SK-N-SH (cell line): ENCODE results near the gene PRRC2A. TPM values are rescaled to one million over a fixed set of nuclear protein-coding genes. Genes with fewer than 3 reads are reported as not detected.
A peak's percentile ranks its signal among the peaks of the same experiment; 100 is the strongest.

Source experiments
- CTCF ChIA-PET: fragments of 300-600, 350-600 bp; formaldehyde crosslinking; extraction: SDS; loops from one replicate; lab custom pipeline; 2021; lab: Yijun Ruan, JAX
- POLR2A ChIA-PET: fragments of 350-600 bp; sonication (Branson Sonifier 250); formaldehyde crosslinking; extraction: SDS; loops from one replicate; lab custom pipeline; 2020; ENCODE audit warnings: antibody characterized with exemption, inconsistent platforms; lab: Yijun Ruan, JAX
- DNase-seq: peaks from one replicate; pipeline ENCODE4 v3.0.0; 2012
- H2AFZ ChIP-seq: fragments of 200-600 bp; sonication (generic); 2 replicates; pipeline ENCODE4 v1.8.1; 2016; ENCODE audit warnings: antibody characterized with exemption, mild to moderate bottlenecking, low read depth
- H3F3A ChIP-seq: fragments of 200-600 bp; sonication (generic); replicated peaks from 2 replicates; pipeline ENCODE3; 2016; ENCODE audit warnings: antibody characterized with exemption, mild to moderate bottlenecking; ENCODE audit not compliant: insufficient read depth
- H3K27ac ChIP-seq, 2 experiments: fragments of 200-500 bp in 1 of 2; fragments of 200-600 bp in 1 of 2; sonication (Bioruptor generic) in 1 of 2; sonication (generic), shearing (Covaris generic) in 1 of 2; 2 replicates each; pipeline versions ENCODE4 v1.5.1 to v1.6.1; 2014 to 2016; ENCODE audit warnings: low read depth in 2 of 2, inconsistent platforms in 1 of 2, low read length in 1 of 2, mild to moderate bottlenecking in 1 of 2, mixed read lengths in 1 of 2
- H3K27me3 ChIP-seq: fragments of 200-600 bp; sonication (generic), shearing (Covaris generic); 2 replicates; pipeline ENCODE4 v1.6.1; 2016; ENCODE audit warnings: mixed run types; ENCODE audit not compliant: insufficient read depth
- H3K36me3 ChIP-seq, 2 experiments: fragments of 200-500 bp in 1 of 2; fragments of 200-600 bp in 1 of 2; sonication (Bioruptor generic) in 1 of 2; sonication (generic) in 1 of 2; replicated peaks in 1 of 2; 2 replicates each; pipeline versions ENCODE3 to v1.5.1; 2014 to 2016; ENCODE audit warnings: low read length in 1 of 2, mild to moderate bottlenecking in 1 of 2; ENCODE audit not compliant: insufficient read depth in 2 of 2, control insufficient read depth in 1 of 2
- H3K4me1 ChIP-seq, 2 experiments: fragments of 200-500 bp in 1 of 2; fragments of 200-600 bp in 1 of 2; sonication (Bioruptor generic) in 1 of 2; sonication (generic), shearing (Covaris generic) in 1 of 2; 2 replicates each; pipeline versions ENCODE4 v1.5.1 to v1.6.1; 2014 to 2016; ENCODE audit warnings: low read depth in 1 of 2, low read length in 1 of 2, mixed run types in 1 of 2; ENCODE audit not compliant: insufficient read depth in 2 of 2, control insufficient read depth in 1 of 2
- H3K4me2 ChIP-seq: fragments of 200-600 bp; sonication (generic), shearing (Covaris generic); 2 replicates; pipeline ENCODE4 v1.6.1; 2017; ENCODE audit warnings: mixed run types
- H3K4me3 ChIP-seq, 2 experiments: fragments of 200-500 bp in 1 of 2; fragments of 200-600 bp in 1 of 2; sonication (Bioruptor generic) in 1 of 2; sonication (generic), shearing (Covaris generic) in 1 of 2; 2 replicates each; pipeline versions ENCODE4 v1.5.1 to v1.8.1; 2014 to 2016; ENCODE audit warnings: low read depth in 2 of 2, inconsistent platforms in 1 of 2, low read length in 1 of 2, mild to moderate bottlenecking in 1 of 2, mixed read lengths in 1 of 2, moderate library complexity in 1 of 2
- H3K79me2 ChIP-seq: fragments of 200-600 bp; sonication (generic); 2 replicates; pipeline ENCODE4 v1.8.1; 2017; ENCODE audit warnings: mild to moderate bottlenecking; ENCODE audit not compliant: insufficient read depth
- H3K9ac ChIP-seq: fragments of 200-600 bp; sonication (generic); 2 replicates; pipeline ENCODE4 v1.6.1; 2017; ENCODE audit warnings: mixed run types
- H3K9me2 ChIP-seq: fragments of 200-600 bp; sonication (generic); 2 replicates; pipeline ENCODE4 v1.6.1; 2017; ENCODE audit warnings: mixed run types
- H3K9me3 ChIP-seq: fragments of 200-600 bp; sonication (generic); 2 replicates; pipeline ENCODE4 v1.6.1; 2017; ENCODE audit warnings: mixed run types, mild to moderate bottlenecking, moderate library complexity
- H4K20me1 ChIP-seq: fragments of 200-600 bp; sonication (generic); 2 replicates; pipeline ENCODE4 v1.6.1; 2017; ENCODE audit warnings: mild to moderate bottlenecking, mixed run types; ENCODE audit not compliant: insufficient read depth
- CHD2 ChIP-seq: fragments of 150-350 bp; IDR thresholded peaks from 2 replicates; pipeline ENCODE4 v1.6.1; 2018; ENCODE audit warnings: low read length; ENCODE audit not compliant: partially characterized antibody
- EP300 ChIP-seq, 2 experiments: IDR thresholded peaks; 2 replicates each; pipeline versions ENCODE4 v1.4.0 to v1.6.1; 2012; ENCODE audit warnings: borderline replicate concordance in 1 of 2, low read depth in 1 of 2, low read length in 1 of 2
- FOSL2 ChIP-seq: IDR thresholded peaks from 2 replicates; pipeline ENCODE4 v1.4.0; 2012; ENCODE audit warnings: low read depth, mild to moderate bottlenecking, moderate library complexity, borderline replicate concordance
- MXI1 ChIP-seq: IDR thresholded peaks from 2 replicates; pipeline ENCODE4 v1.6.1; 2012; ENCODE audit warnings: mild to moderate bottlenecking, low read depth, low read length, improper control_type of control experiment
- POLR2AphosphoS5 ChIP-seq: IDR thresholded peaks from 2 replicates; pipeline ENCODE4 v1.6.1; 2012; ENCODE audit warnings: low read depth, low read length
- RFX5 ChIP-seq: IDR thresholded peaks from 2 replicates; pipeline ENCODE4 v1.6.1; 2012; ENCODE audit warnings: mild to moderate bottlenecking, improper control_type of control experiment, low read length
- RXRA ChIP-seq: IDR thresholded peaks from 2 replicates; pipeline ENCODE4 v1.4.0; 2012; ENCODE audit warnings: low read depth, mild to moderate bottlenecking, borderline replicate concordance
- TCF12 ChIP-seq: IDR thresholded peaks from 2 replicates; pipeline ENCODE4 v1.4.0; 2012
- WGBS: methylation state at CpG from one replicate; pipeline ENCODE4 v1.1.6; 2017; ENCODE audit warnings: low lambda C conversion rate; 5-methylcytosine and 5-hydroxymethylcytosine counted together
- polyA plus RNA-seq, 3 experiments: library from polyadenylated mRNA; depleted of rRNA; stranded (reverse); fragments of >200 nt; gene quantifications; 2 replicates each; pipeline ENCODE4 v1.2.3, GENCODE V29; 2012
- TF ChIP-seq, protein P1 (sequence below): IDR thresholded peaks from 2 replicates; pipeline ENCODE4; 2012

PRRC2A gene
- polyA plus RNA-seq, 1 of the 3 experiments (the other 2 are of a cell fraction) = 76.1 TPM

DNA sequence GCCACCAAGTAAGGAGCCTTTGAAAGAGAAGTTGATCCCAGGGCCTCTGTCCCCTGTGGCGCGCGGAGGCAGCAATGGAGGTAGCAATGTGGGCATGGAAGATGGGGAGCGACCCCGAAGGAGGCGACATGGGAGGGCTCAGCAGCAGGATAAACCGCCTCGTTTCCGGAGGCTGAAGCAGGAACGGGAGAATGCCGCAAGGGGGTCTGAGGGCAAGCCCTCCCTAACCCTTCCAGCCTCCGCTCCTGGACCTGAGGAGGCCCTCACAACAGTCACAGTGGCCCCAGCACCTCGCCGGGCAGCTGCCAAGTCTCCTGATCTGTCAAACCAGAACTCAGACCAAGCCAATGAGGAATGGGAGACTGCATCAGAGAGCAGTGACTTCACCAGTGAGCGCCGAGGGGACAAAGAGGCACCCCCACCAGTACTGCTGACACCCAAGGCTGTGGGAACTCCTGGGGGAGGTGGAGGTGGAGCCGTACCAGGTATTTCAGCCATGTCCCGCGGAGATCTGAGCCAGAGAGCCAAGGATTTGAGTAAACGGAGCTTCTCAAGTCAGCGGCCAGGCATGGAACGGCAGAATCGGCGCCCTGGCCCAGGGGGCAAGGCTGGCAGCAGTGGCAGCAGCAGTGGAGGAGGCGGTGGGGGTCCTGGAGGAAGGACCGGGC lies 11.9 kb downstream of the PRRC2A start:
- CTCF ChIA-PET = interaction anchor here (1.4 kb wide), 1 partner anchor 11 kb away, joined by 4 read pairs; no protein-coding TSS in a partner anchor
- WGBS = 93% methylated on average over 26 of the region's 26 CpGs

DNA sequence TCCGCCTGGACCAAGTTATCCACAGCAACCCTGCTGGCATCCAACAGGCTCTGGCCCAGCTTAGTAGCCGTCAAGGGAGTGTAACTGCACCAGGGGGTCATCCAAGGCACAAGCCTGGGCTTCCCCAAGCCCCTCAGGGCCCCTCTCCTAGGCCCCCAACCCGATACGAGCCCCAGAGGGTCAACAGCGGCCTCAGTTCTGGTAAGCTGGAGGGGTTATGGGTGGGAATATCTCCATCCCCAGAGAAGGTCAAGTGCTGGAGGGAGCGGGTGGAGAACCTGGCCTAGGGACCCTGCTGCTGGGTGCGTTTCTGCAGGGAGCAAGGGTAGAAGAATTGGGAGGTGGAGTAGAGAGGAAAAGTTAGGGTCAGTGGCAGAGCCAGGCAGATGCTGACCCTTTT lies 12.9 kb downstream of the PRRC2A start:
- no peaks in the 10 kb centered on the region for H3K9me3 ChIP-seq
- DNase-seq = peak; percentile 18
- POLR2A ChIA-PET = interaction anchor here (1.0 to 1.3 kb wide), 4 partner anchors 10 to 27 kb away, joined by 3 to 11 read pairs (median 4); partner anchors contain the start of gene C6orf47
- peaks cover 43% of the 10 kb centered on the region for H3F3A ChIP-seq
- CTCF ChIA-PET = interaction anchor here (0.6 to 1.4 kb wide), 3 partner anchors 10 to 416 kb away, joined by 3 to 4 read pairs (median 4); no protein-coding TSS in a partner anchor
- H3K79me2 ChIP-seq = peaks cover 19% of the 10 kb centered on the region; the same call in 1 of the 2 replicates
- H3K36me3 ChIP-seq = peaks cover 44 to 96% of the 10 kb centered on the region in 2 experiments
- H2AFZ ChIP-seq = no peak overlapping the region
- 98% methylated on average over 5 of the region's 7 CpGs for WGBS
- no peaks in the 10 kb centered on the region for H3K27me3 ChIP-seq
- no peaks in the 10 kb centered on the region for H3K9me2 ChIP-seq
- peaks cover 19% of the 10 kb centered on the region; the same call in 1 of the 2 replicates for H4K20me1 ChIP-seq
- H3K27ac ChIP-seq = no peak overlapping the region; a peak in 1 of 4 replicates
- no peak overlapping the region for H3K4me2 ChIP-seq
- no peaks in the 10 kb centered on the region; a peak in 1 of 4 replicates for H3K4me1 ChIP-seq
- H3K4me3 ChIP-seq = no peak overlapping the region
- H3K9ac ChIP-seq = no peak overlapping the region
- TF ChIP-seq, protein P1, sequence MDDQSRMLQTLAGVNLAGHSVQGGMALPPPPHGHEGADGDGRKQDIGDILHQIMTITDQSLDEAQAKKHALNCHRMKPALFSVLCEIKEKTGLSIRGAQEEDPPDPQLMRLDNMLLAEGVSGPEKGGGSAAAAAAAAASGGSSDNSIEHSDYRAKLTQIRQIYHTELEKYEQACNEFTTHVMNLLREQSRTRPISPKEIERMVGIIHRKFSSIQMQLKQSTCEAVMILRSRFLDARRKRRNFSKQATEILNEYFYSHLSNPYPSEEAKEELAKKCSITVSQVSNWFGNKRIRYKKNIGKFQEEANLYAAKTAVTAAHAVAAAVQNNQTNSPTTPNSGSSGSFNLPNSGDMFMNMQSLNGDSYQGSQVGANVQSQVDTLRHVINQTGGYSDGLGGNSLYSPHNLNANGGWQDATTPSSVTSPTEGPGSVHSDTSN = no peak
- TF ChIP-seq RXRA (no peak), MXI1 (no peak), FOSL2 (no peak), TCF12 (no peak), RFX5 (no peak), CHD2 (no peak), EP300 (IDR thresholded peaks at IDR 0.05; ENCODE audit: borderline replicate concordance in 1 of 2, low read depth in 1 of 2, low read length in 1 of 2) (no peak)
- TF ChIP-seq, all 33 proteins: peak for 0

More for the DNA sequence above, 11.9 kb downstream of the PRRC2A start:
- Histone ChIP-seq H3K27me3 (no peaks in the 10 kb centered on the region), H3K27ac (peak overlapping the region in 1 of 2 experiments; percentile 1; a peak in 2 of 4 replicates), H3K4me1 (no peaks in the 10 kb centered on the region; a peak in 1 of 4 replicates), H3K79me2 (peaks cover 19% of the 10 kb centered on the region; the same call in 1 of the 2 replicates), H4K20me1 (peaks cover 19% of the 10 kb centered on the region; the same call in 1 of the 2 replicates), H3K4me2 (no peak overlapping the region), H3F3A (peaks cover 36% of the 10 kb centered on the region), H3K9me3 (no peaks in the 10 kb centered on the region), H3K36me3 (peaks cover 53 to 97% of the 10 kb centered on the region in 2 experiments), H3K4me3 (no peak overlapping the region), H2AFZ (no peak overlapping the region), H3K9me2 (no peaks in the 10 kb centered on the region), H3K9ac (no peak overlapping the region)
- TF ChIP-seq RXRA (no peak), POLR2AphosphoS5 (0 out of 2 replicates have a peak, but pooled peaks have one; percentile 9)
- POLR2A ChIA-PET = interaction anchor here (1.0 to 1.1 kb wide), 2 partner anchors 19 to 28 kb away, joined by 3 read pairs; partner anchors contain the start of gene C6orf47
- DNase-seq = peak; percentile 22
